Activated naive CD8-positive, alpha-beta T cell treated with anti-CD3 and anti-CD28 coated beads for 36 hours (primary cell): ENCODE results near the gene SEC61A2. TPM values are rescaled to one million over a fixed set of nuclear protein-coding genes. Genes with fewer than 3 reads are reported as not detected.
"Not testable (repeated sequence)": the region's sequence is repeated elsewhere in the genome, so short reads cannot be mapped to it uniquely, and the experiment has no call there.

ENCODE experiments used
- DNase-seq: peaks from one replicate; pipeline ENCODE4 v3.0.0; 2021
- H3K27ac Mint-ChIP-seq: one replicate; pipeline ENCODE4 v1.8.0; 2022; ENCODE audit warnings: mild to moderate bottlenecking, moderate library complexity, mixed read lengths
- H3K27me3 Mint-ChIP-seq: one replicate; pipeline ENCODE4 v1.8.0; 2022; ENCODE audit warnings: mild to moderate bottlenecking, mixed read lengths
- H3K36me3 Mint-ChIP-seq: one replicate; pipeline ENCODE4 v1.8.0; 2021; ENCODE audit warnings: mild to moderate bottlenecking, mixed read lengths
- H3K4me1 Mint-ChIP-seq: one replicate; pipeline ENCODE4 v1.8.0; 2021; ENCODE audit warnings: mixed read lengths
- H3K4me3 Mint-ChIP-seq: one replicate; pipeline ENCODE4 v1.8.0; 2022; ENCODE audit warnings: mild to moderate bottlenecking, moderate library complexity, mixed read lengths
- H3K9me3 Mint-ChIP-seq: one replicate; pipeline ENCODE4 v1.8.0; 2022; ENCODE audit warnings: mixed read lengths
- total RNA-seq, 2 experiments: library from RNA; stranded (reverse); gene quantifications; one replicate each; pipeline ENCODE4 v1.2.3, GENCODE V29; 2021

The SEC61A2 gene
- total RNA-seq, 2 experiments from 2014 or later = 9.7 to 10.1 TPM

DNA sequence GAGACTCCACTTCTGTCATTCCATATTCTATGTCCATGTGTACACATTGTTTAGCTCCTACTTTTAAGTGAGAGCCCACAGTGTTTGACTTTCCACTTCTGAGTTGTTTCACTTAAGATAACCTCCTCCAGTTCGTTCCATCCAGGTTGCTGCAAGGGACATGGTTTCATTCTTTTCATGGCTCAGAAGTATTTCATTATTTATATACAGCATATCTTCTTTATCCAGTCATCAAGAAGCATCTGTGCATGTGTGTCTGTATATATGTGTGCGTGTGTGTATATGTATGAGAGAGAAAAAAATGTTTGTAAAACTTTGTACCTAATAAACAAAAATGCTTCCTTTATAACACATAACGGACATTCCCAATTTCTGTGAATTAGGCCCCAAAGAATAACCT, 6.2 kb downstream of the SEC61A2 start:
- no peaks in the 10 kb centered on the region for H3K27me3 Mint-ChIP-seq
- no peak for DNase-seq
- no peak overlapping the region for H3K27ac Mint-ChIP-seq
- H3K9me3 Mint-ChIP-seq = no peaks in the 10 kb centered on the region
- peaks cover 11% of the 10 kb centered on the region for H3K36me3 Mint-ChIP-seq
- H3K4me3 Mint-ChIP-seq = no peak overlapping the region
- H3K4me1 Mint-ChIP-seq = peaks cover 4% of the 10 kb centered on the region

DNA sequence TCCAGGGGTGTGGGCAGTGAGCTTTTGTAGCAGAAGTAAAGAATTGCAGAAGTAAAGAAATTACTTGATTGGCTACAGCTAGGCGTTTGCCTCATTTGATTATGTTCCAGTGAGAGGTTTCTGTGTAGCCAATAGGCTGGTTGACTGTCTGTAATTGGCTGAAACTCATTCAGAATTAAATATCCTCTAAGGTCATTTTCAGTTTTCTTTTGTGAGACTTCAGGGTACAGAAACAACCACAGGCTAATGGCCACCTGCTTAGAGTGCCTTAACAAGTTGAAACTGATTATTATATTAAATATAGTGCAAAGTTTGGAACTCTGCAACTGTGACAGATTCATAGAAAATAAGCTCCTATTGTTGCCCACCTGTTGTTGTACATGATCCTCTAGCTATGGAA, 10.6 kb downstream of the SEC61A2 start:
- Mint-ChIP-seq H3K9me3 (no peaks in the 10 kb centered on the region), H3K4me1 (no peaks in the 10 kb centered on the region), H3K36me3 (peaks cover 20% of the 10 kb centered on the region), H3K4me3 (no peak overlapping the region), H3K27me3 (no peaks in the 10 kb centered on the region), H3K27ac (no peak overlapping the region)
- DNase-seq = no peak

DNA sequence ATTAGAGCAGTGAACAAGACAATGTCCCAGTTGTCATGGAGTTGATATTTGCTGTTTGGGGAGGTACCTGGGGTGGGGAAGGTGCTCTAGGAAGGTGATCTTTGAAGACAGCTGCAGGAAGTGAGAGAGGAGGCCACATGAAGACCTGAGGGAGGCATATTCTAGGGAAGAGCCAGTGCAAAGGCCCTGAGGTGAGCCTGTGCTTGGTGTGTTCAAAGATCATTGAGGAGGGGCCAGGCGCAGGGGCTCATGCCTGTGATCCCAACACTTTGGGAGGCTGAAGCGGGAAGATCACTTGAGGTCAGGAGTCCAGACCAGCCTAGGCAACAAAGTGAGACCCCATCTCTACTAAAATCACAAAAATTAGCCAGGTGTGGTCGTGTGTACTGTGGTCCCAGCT, 15.1 kb downstream of the SEC61A2 start:
- no peak for DNase-seq
- Mint-ChIP-seq H3K9me3 (no peaks in the 10 kb centered on the region), H3K36me3 (peaks cover 16% of the 10 kb centered on the region), H3K27ac (no peak overlapping the region), H3K4me1 (no peaks in the 10 kb centered on the region), H3K27me3 (no peaks in the 10 kb centered on the region), H3K4me3 (no peak overlapping the region)

DNA sequence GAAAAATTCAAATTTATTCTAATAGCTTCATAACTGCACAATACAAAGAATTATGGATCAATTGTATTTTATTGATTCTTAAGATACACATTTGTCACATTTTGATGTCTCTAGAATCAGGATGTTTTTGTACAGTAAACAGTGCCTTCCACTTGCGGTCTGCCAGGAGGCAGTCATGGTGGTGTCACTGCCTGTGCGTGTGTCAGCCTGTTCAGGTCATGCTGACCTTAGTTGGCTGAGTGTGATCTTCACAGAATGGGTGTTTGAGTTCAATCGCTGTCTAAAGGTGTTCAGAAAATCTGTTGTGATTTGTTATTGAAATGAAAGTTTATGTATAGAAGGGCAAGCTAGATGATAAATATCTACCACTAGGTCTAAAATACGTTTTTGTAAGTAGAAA, 20.7 kb downstream of the SEC61A2 start:
- Mint-ChIP-seq H3K27me3 (no peaks in the 10 kb centered on the region), H3K4me3 (no peak overlapping the region), H3K36me3 (peaks cover 15% of the 10 kb centered on the region), H3K9me3 (no peaks in the 10 kb centered on the region), H3K4me1 (no peaks in the 10 kb centered on the region), H3K27ac (no peak overlapping the region)
- DNase-seq = no peak

DNA sequence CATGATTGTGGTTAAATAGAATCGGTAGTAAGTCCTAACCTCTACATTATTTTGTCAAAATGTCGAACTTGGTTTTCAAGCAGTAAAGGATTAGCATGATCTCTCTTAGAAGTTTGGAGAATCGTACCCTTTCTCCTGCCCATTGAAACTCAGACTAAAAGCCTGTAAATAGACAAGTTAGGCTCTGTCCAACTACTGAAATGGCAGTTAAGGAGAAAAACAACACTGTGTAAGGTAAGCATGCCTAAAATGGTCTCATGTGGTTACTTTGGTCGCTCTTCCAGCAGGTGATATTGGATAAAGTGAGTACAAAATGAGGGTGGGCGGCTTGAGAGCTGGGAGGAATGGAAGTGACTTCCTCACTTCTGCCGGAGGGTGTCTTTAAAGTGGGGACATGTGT, 25.0 kb downstream of the SEC61A2 start:
- Mint-ChIP-seq H3K36me3 (peaks cover 15% of the 10 kb centered on the region), H3K27me3 (no peaks in the 10 kb centered on the region), H3K27ac (no peak overlapping the region), H3K4me3 (no peak overlapping the region), H3K9me3 (no peaks in the 10 kb centered on the region), H3K4me1 (no peaks in the 10 kb centered on the region)
- no peak for DNase-seq

DNA sequence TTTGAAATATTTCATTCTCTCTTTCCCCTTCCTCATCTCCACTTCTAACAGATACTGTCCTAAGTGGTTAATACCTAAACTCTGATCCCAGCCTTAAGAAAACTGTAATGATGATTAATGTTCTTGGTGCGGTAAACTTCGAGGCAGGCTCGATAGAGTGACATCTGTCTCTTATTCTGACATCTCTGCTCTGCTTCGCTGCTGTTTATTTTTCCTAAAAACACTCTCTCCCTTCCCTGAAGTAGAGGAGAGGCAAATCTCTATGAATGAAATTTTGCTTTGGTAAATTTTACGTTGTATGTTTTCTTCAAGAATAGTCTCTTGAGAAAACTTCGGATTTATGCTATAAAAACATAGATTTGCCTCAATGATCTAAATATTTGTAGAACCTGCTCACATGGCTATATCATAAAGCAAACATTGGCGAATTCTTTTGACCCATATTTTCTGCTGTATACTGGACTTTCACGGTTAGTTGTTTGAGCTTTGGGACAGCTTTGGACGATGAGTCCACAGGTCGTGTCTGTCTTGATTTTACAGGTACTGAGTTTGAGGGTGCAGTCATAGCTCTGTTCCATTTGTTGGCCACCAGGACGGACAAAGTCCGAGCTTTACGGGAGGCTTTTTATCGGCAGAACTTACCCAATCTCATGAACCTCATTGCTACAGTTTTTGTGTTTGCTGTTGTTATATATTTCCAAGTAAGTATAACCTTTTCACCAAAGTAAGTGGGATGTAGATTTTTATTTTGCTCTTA, 27.1 kb downstream of the SEC61A2 start:
- Mint-ChIP-seq H3K36me3 (peaks cover 6% of the 10 kb centered on the region), H3K9me3 (no peaks in the 10 kb centered on the region), H3K4me3 (no peak overlapping the region), H3K27me3 (no peaks in the 10 kb centered on the region), H3K27ac (no peak overlapping the region), H3K4me1 (no peaks in the 10 kb centered on the region)
- no peak for DNase-seq

DNA sequence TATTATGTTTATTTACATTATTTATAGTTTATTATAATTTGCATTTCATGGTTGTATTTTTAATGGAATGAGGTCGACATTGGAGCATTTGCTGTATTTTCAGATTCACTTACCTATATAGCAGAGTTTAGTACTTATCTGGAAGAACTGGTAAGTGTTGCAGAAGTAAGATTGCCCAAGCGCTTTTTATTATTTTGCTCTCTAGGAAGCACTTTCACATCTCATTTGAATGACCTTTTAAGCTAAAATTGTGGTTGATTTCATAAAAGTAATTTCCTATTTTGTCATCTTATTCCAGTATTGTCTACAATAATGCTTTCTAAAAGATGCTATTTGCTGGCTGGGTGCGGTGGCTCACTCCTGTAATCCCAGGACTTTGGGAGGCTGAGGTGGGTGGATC, 28.6 kb downstream of the SEC61A2 start:
- Mint-ChIP-seq H3K36me3 (peaks cover 8% of the 10 kb centered on the region), H3K9me3 (no peaks in the 10 kb centered on the region), H3K4me3 (no peak overlapping the region), H3K27ac (no peak overlapping the region), H3K4me1 (no peaks in the 10 kb centered on the region), H3K27me3 (no peaks in the 10 kb centered on the region)
- DNase-seq = no peak

DNA sequence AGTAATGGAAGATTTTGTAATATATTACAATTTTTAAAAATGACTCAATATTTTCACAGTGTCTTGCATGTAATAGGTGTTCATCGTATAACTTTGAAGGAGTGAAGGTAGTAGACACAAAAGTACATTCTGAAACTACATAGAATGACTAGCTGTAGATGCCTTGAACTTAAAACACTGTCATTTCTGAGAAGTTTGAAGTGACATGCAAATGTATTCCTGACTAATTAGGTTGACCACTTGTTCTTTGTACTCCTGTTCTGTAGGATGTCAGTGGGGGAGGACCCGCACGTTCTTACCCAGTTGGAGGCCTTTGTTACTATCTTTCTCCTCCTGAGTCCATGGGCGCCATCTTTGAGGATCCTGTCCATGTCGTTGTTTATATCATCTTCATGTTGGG, 31.2 kb downstream of the SEC61A2 start:
- H3K4me3 Mint-ChIP-seq = no peak overlapping the region
- H3K36me3 Mint-ChIP-seq = peaks cover 11% of the 10 kb centered on the region
- no peaks in the 10 kb centered on the region for H3K4me1 Mint-ChIP-seq
- no peaks in the 10 kb centered on the region for H3K27me3 Mint-ChIP-seq
- H3K9me3 Mint-ChIP-seq = no peaks in the 10 kb centered on the region
- no peak overlapping the region for H3K27ac Mint-ChIP-seq
- DNase-seq = no peak

DNA sequence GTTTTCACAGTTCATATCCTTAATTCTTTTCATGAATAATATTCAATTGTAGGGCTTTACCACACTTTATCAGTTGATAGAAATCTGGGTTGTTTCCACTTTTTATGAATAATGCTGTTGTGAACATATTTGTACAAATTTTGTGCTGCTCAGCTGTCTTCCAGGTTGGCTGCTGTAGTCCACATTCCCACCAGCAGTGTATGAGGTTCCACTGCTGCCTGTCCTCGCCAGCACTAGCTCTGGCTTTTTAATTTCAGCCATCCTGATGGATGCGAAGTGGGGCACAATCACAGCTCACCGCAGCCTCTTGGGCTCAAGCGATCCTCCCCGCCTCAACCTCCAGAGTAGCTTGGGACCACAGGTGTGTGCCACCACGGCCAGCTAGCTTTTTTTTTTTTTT, 33.5 kb downstream of the SEC61A2 start:
- DNase-seq = no peak
- Mint-ChIP-seq H3K4me1 (no peaks in the 10 kb centered on the region), H3K36me3 (peaks cover 10% of the 10 kb centered on the region), H3K27ac (no peak overlapping the region), H3K27me3 (no peaks in the 10 kb centered on the region), H3K9me3 (no peaks in the 10 kb centered on the region), H3K4me3 (no peak overlapping the region)

DNA sequence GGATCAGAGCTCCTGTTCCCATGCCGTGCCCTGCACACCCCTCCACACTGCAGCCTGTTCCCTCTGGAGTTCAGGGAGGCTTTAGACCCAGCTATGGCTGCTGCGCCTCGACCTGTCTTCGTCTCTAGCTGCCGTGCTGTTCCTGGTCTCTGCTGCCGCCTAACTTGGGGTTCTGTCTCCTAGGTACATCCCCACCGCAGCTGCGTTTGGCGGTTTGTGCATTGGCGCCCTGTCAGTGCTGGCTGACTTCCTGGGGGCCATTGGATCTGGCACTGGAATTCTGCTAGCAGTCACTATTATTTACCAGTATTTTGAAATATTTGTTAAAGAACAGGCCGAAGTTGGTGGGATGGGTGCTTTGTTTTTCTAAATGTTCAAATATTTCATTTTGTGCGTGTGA, 34.6 kb downstream of the SEC61A2 start:
- Mint-ChIP-seq H3K27ac (no peak overlapping the region), H3K9me3 (no peaks in the 10 kb centered on the region), H3K36me3 (peaks cover 10% of the 10 kb centered on the region)

DNA sequence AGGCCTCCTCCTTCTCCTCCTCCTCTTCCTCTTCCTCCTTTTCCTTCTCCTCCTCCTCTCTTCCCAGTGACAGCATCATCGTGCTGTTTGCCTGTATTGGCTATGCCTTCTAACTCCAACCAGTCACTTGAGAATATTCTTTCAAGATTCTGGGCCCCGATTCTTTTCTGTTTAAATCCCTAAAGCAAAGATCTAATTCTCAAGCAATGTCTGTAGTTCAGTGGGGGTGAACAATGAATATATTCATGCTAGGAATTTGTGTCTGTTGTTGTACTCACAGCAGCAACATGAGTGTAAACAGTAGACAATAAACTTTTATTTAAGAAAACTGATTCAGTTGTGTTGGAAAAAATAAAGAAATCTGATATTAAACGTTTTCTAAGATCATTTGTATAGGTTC, 35.6 kb downstream of the SEC61A2 start:
- no peaks in the 10 kb centered on the region for H3K27me3 Mint-ChIP-seq
- DNase-seq = no peak
- H3K36me3 Mint-ChIP-seq = peaks cover 12% of the 10 kb centered on the region
- no peaks in the 10 kb centered on the region for H3K4me1 Mint-ChIP-seq
- H3K4me3 Mint-ChIP-seq = no peak overlapping the region
- no peak overlapping the region for H3K27ac Mint-ChIP-seq
- no peaks in the 10 kb centered on the region for H3K9me3 Mint-ChIP-seq

More for the DNA sequence above, 34.6 kb downstream of the SEC61A2 start:
- no peaks in the 10 kb centered on the region for H3K4me1 Mint-ChIP-seq
- no peak for DNase-seq
- no peaks in the 10 kb centered on the region for H3K27me3 Mint-ChIP-seq
- H3K4me3 Mint-ChIP-seq = no peak overlapping the region

DNA sequence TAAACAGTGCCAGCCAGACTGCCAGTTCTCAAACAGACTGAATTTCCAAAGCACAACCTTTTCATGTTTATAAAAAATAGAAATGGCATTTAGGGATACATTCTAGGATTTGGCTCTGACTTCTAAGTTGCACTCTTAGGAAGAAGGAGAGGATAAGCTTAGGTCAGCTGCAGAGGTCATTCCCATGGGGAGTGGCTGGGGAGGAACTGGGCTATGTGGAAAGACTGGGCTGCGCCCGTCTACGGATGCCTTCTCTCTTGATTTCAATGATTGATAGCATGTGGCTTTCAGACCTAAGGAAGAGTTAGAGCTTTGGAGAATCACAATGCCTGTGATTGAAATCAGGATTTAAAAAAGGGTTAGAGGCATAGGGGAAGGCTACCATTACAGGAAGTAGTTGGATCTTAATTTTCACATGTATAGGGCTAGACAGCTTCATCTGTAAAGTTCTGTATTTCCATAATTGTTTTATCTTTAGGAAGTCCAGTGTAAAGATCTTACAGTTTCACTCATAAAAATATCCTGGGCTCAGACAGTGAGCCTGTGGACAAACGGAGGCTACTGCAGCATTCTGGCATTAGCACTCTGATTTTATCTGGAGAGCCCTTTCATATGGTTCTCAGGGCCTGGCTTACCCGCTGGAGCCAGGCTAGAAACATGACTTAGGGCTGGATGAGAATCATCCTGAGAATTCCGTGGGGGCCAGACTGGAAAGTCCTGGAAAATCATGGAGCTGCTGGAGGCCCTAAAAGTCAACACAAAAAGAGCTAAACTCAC, 36.7 kb downstream of the SEC61A2 start:
- no peaks in the 10 kb centered on the region for H3K27me3 Mint-ChIP-seq
- H3K27ac Mint-ChIP-seq = no peak overlapping the region
- peaks cover 14% of the 10 kb centered on the region for H3K36me3 Mint-ChIP-seq
- H3K4me3 Mint-ChIP-seq = no peak overlapping the region
- no peak for DNase-seq
- no peaks in the 10 kb centered on the region for H3K4me1 Mint-ChIP-seq
- no peaks in the 10 kb centered on the region for H3K9me3 Mint-ChIP-seq

DNA sequence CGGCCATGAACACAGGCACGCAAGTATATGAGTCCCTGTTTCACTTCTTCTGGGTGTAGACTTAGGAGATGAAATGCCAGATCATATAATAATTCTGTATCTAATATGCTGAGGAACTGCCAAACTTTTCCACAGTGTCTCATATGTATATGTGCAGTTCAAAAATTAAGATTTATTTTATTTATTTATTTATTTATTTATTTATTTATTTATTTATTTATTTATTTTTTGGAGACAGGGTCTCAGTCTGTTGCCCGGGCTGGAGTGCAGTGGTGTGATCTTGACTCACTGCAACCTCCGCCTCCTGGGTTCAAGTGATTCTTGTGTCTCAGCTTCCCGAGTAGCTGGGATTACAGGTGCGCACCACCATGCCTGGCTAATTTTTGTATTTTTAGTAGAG, 42.0 kb downstream of the SEC61A2 start:
- H3K4me1 Mint-ChIP-seq, H3K4me3 Mint-ChIP-seq, DNase-seq, H3K27me3 Mint-ChIP-seq, H3K9me3 Mint-ChIP-seq, H3K27ac Mint-ChIP-seq: not testable (repeated sequence)
- peaks cover 27% of the 10 kb centered on the region for H3K36me3 Mint-ChIP-seq

DNA sequence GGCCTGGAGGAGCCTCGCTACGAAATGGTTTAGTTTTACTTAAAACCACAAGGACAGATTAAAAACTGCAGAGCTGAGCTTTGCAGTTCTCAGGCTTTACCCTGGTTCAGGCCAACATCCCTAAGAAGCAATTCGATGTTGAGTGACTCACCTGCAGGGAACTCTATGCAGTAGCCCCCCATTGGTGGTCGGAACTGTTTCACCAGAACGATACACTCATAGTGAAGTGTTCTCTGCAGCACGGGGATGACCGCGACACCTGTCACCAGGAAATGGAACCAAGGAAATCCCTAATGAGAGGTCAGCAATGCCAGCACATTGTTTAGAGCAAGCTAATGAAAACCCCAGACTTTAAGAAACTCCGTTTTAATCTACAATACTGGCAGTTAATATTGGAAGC, 48.2 kb downstream of the SEC61A2 start:
- DNase-seq = no peak
- peaks cover 16% of the 10 kb centered on the region for H3K4me1 Mint-ChIP-seq
- H3K27ac Mint-ChIP-seq = no peak overlapping the region
- no peaks in the 10 kb centered on the region for H3K9me3 Mint-ChIP-seq
- H3K27me3 Mint-ChIP-seq = no peaks in the 10 kb centered on the region
- no peak overlapping the region for H3K4me3 Mint-ChIP-seq
- H3K36me3 Mint-ChIP-seq = peaks cover 25% of the 10 kb centered on the region

DNA sequence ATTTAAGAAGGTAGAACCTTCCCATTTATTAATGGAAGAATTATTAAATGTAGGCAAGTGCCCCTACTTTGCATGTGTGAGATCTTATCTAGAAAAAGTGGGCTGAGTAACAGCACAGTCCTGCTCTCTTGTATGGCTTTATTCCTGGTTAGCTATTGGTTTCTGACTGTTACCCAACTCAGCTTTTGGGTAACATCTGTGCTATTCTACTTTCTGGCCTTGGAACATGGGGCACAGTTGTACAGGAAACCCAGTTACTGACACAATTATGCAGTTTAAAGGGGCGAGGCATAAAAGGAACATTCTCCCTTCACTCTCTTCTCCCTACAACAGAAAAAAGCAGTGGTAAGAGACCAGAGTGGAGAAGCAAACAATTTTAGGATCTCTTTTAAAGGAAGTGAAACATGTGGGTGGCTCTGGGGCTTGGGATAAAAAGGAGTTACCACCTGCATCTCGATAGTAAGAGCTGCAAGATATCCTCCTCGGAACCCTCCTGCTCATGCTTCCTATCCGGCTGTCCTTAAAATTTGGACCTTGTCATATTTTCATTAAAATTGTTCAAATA, 50.2 kb downstream of the SEC61A2 start:
- peaks cover 22% of the 10 kb centered on the region for H3K36me3 Mint-ChIP-seq
- H3K9me3 Mint-ChIP-seq = no peaks in the 10 kb centered on the region
- H3K4me3 Mint-ChIP-seq = no peak overlapping the region
- no peaks in the 10 kb centered on the region for H3K27me3 Mint-ChIP-seq
- no peak overlapping the region for H3K27ac Mint-ChIP-seq
- peaks cover 16% of the 10 kb centered on the region for H3K4me1 Mint-ChIP-seq
- DNase-seq = no peak
